IMR-90 (cell line): ENCODE measurements around the gene OR1S2. TPM values are rescaled to one million over a fixed set of nuclear protein-coding genes. Genes with fewer than 3 reads are reported as not detected.
A peak's percentile ranks its signal among the peaks of the same experiment; 100 is the strongest.

Experiments
- ATAC-seq: fragments of 200-7000 bp; cut with Tn5 transposase; 2 replicates; pipeline ENCODE4 v1.9.1; 2020; ENCODE audit warnings: low read depth, mild to moderate bottlenecking, moderate library complexity
- BruUV-seq: library from RNA; stranded (reverse); fragments of 400-500 nt; replicated peaks from 2 replicates; lab custom pipeline; 2021; lab: Mats Ljungman, UMichigan
- CTCF ChIA-PET: fragments of 300-600 bp; formaldehyde crosslinking; extraction: SDS; loops from one replicate; lab custom pipeline; 2021; ENCODE audit warnings: antibody characterized with exemption; lab: Yijun Ruan, JAX
- POLR2A ChIA-PET: fragments of 300-600 bp; sonication (Branson Sonifier 250); formaldehyde crosslinking; loops from one replicate; lab custom pipeline; 2022; ENCODE audit warnings: antibody characterized with exemption; ENCODE audit not compliant: unreplicated experiment; lab: Charles Lee
- DNase-seq: peaks from one replicate; pipeline ENCODE4 v3.0.0; 2013
- H2AFZ ChIP-seq: replicated peaks from 2 replicates; pipeline ENCODE3; 2013; ENCODE audit warnings: low read length, mild to moderate bottlenecking; ENCODE audit not compliant: poor library complexity
- H2AK5ac ChIP-seq: 2 replicates; pipeline ENCODE4 v1.6.1; 2013; ENCODE audit warnings: low read depth, low read length, inconsistent platforms
- H2AK9ac ChIP-seq: replicated peaks from 2 replicates; pipeline ENCODE3; 2013; ENCODE audit warnings: mild to moderate bottlenecking, low read depth, low read length, moderate library complexity; ENCODE audit not compliant: poor library complexity
- H2BK120ac ChIP-seq: 2 replicates; pipeline ENCODE4 v1.6.1; 2013; ENCODE audit warnings: low read depth, low read length, inconsistent platforms
- H2BK15ac ChIP-seq: 3 replicates; pipeline ENCODE4 v1.6.1; 2013; ENCODE audit warnings: low read depth, low read length, inconsistent platforms
- H2BK20ac ChIP-seq: 2 replicates; pipeline ENCODE4 v1.6.1; 2013; ENCODE audit warnings: low read depth, mild to moderate bottlenecking, inconsistent platforms, low read length, moderate library complexity
- H2BK5ac ChIP-seq: 2 replicates; pipeline ENCODE4 v1.6.1; 2013; ENCODE audit warnings: mild to moderate bottlenecking, low read depth, low read length, inconsistent platforms; ENCODE audit not compliant: poor library complexity, severe bottlenecking
- H3K14ac ChIP-seq: replicated peaks from 2 replicates; pipeline ENCODE4 v1.6.1; 2013; ENCODE audit warnings: low read depth, low read length, inconsistent platforms
- H3K18ac ChIP-seq: 2 replicates; pipeline ENCODE4 v1.6.1; 2013; ENCODE audit warnings: low read depth, low read length, control low read depth
- H3K23ac ChIP-seq: 2 replicates; pipeline ENCODE4 v1.6.1; 2013; ENCODE audit warnings: low read depth, low read length, inconsistent platforms
- H3K27ac ChIP-seq: 2 replicates; pipeline ENCODE4 v1.5.1; 2013; ENCODE audit warnings: mild to moderate bottlenecking, control low read depth, low read length; ENCODE audit not compliant: insufficient read depth
- H3K27me3 ChIP-seq: 2 replicates; pipeline ENCODE4 v1.6.1; 2013; ENCODE audit warnings: low read length; ENCODE audit not compliant: control insufficient read depth, insufficient read depth
- H3K36me3 ChIP-seq: 2 replicates; pipeline ENCODE4 v1.6.1; 2013; ENCODE audit warnings: low read length, mixed read lengths; ENCODE audit not compliant: control insufficient read depth, insufficient read depth
- H3K4ac ChIP-seq: 2 replicates; pipeline ENCODE4 v1.6.1; 2013; ENCODE audit warnings: low read depth, low read length, inconsistent platforms
- H3K4me1 ChIP-seq: 2 replicates; pipeline ENCODE4 v1.6.1; 2013; ENCODE audit warnings: low read length, mixed read lengths; ENCODE audit not compliant: control insufficient read depth, insufficient read depth
- H3K4me2 ChIP-seq: 2 replicates; pipeline ENCODE4 v1.6.1; 2013; ENCODE audit warnings: low read depth, mild to moderate bottlenecking, control low read depth, low read length, moderate library complexity
- H3K4me3 ChIP-seq: 2 replicates; pipeline ENCODE4 v1.5.1; 2013; ENCODE audit warnings: low read depth, mild to moderate bottlenecking, control low read depth, low read length, moderate library complexity; ENCODE audit not compliant: insufficient read depth
- H3K56ac ChIP-seq: 2 replicates; pipeline ENCODE4 v1.6.1; 2013; ENCODE audit warnings: low read length, inconsistent platforms; ENCODE audit not compliant: insufficient read depth; ENCODE audit errors: extremely low read depth
- H3K79me1 ChIP-seq, 2 experiments: 2 replicates each; pipeline ENCODE4 v1.6.1; 2013; ENCODE audit warnings: low read length in 2 of 2, inconsistent platforms in 1 of 2, low read depth in 1 of 2
- H3K9ac ChIP-seq: 2 replicates; pipeline ENCODE4 v1.6.1; 2013; ENCODE audit warnings: low read depth, low read length, control low read depth
- H3K9me1 ChIP-seq: 2 replicates; pipeline ENCODE4 v1.6.1; 2013; ENCODE audit warnings: low read length, inconsistent platforms; ENCODE audit not compliant: insufficient read depth
- H3K9me3 ChIP-seq: 2 replicates; pipeline ENCODE4 v1.6.1; 2013; ENCODE audit warnings: low read length; ENCODE audit not compliant: control insufficient read depth, insufficient read depth
- H4K20me1 ChIP-seq: 2 replicates; pipeline ENCODE4 v1.6.1; 2013; ENCODE audit warnings: low read length, inconsistent platforms; ENCODE audit not compliant: insufficient read depth
- H4K5ac ChIP-seq: 2 replicates; pipeline ENCODE4 v1.6.1; 2013; ENCODE audit warnings: mild to moderate bottlenecking, low read depth, low read length, control low read depth
- H4K8ac ChIP-seq, 2 experiments: 2 replicates each; pipeline ENCODE4 v1.6.1; 2013; ENCODE audit warnings: low read depth in 2 of 2, low read length in 2 of 2, control low read depth in 1 of 2, inconsistent platforms in 1 of 2
- H4K91ac ChIP-seq: 2 replicates; pipeline ENCODE4 v1.6.1; 2013; ENCODE audit warnings: low read depth, low read length, inconsistent platforms; ENCODE audit not compliant: insufficient read depth
- CEBPB ChIP-seq: IDR thresholded peaks from 2 replicates; pipeline ENCODE4 v1.6.1; 2012; ENCODE audit warnings: low read depth, low read length, improper control_type of control experiment
- MAFK ChIP-seq: IDR thresholded peaks from 2 replicates; pipeline ENCODE4 v1.6.1; 2012; ENCODE audit warnings: low read depth, low read length, improper control_type of control experiment
- NFE2L2 ChIP-seq: fragments of 150-350 bp; IDR thresholded peaks from 2 replicates; pipeline ENCODE4 v1.6.1; 2016; ENCODE audit warnings: low read depth, mild to moderate bottlenecking, low read length
- WGBS, 2 experiments: methylation state at CpG; one replicate each; pipeline versions ENCODE4 v1.1.5 to v1.1.7; 2013; ENCODE audit warnings: missing lambda C conversion rate in 2 of 2; ENCODE audit not compliant: insufficient read length in 1 of 2; ENCODE audit errors: extremely low coverage in 2 of 2; 5-methylcytosine and 5-hydroxymethylcytosine counted together
- dilution Hi-C: fragments of 300-500 bp; cut with HindIII; formaldehyde crosslinking; loops from one replicate; pipeline ENCODE4 v1.14.3; 2018; ENCODE audit warnings: low sequenced_read_pairs; ENCODE audit not compliant: unreplicated experiment
- in situ Hi-C: fragments of 300-500 bp; cut with MboI; formaldehyde crosslinking; loops from 3 replicates; pipeline ENCODE4 v1.14.3; 2019; ENCODE audit warnings: low sequenced_read_pairs, inconsistent platforms, mixed read lengths
- intact Hi-C: fragments of 100-400 bp; cut with micrococcal nuclease; formaldehyde crosslinking; loops from 2 replicates; pipeline ENCODE4 v1.10.0; 2022
- polyA plus RNA-seq, 3 experiments: library from polyadenylated mRNA; depleted of rRNA; stranded (reverse); fragments of >200 nt; gene quantifications; 2 replicates each; pipeline ENCODE4 v1.2.3, GENCODE V29; 2012; ENCODE audit warnings: low replicate concordance in 1 of 3
- total RNA-seq: library from RNA; depleted of rRNA; stranded (reverse); fragments of >200 nt; gene quantifications from 2 replicates; pipeline ENCODE4 v1.2.3, GENCODE V29; 2012

Gene OR1S2
- total and polyA plus RNA-seq, 2 of the 4 experiments (the other 2 are of a cell fraction): not detected

DNA sequence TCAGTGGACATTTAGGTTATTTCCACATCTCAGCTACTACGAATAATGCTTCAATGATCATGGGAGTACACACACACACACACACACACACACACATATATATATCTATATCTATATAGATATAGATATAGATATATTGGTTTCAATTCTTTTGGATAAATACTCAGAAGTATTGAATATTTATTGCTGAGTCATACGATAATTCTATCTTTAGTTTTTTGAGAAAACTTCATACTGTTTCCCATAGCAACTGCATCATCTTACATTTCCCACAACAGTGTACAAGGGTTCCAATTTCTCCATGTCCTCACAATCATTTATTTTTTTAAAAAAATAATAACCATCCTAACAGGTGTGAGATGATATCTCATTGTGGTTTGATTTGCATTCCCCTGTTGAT, 8.0 kb downstream of the OR1S2 start:
- Histone ChIP-seq H3K23ac (no peak overlapping the region), H3K27me3 (no peaks in the 10 kb centered on the region), H3K9me3 (no peaks in the 10 kb centered on the region; the same call in 1 of the 2 replicates), H3K9me1 (no peaks in the 10 kb centered on the region), H4K5ac (no peak overlapping the region), H3K79me1 (no peaks in the 10 kb centered on the region), H3K27ac (no peak overlapping the region), H3K9ac (no peak overlapping the region), H2BK5ac (no peak overlapping the region), H3K4me1 (no peaks in the 10 kb centered on the region), H2BK120ac (no peak overlapping the region), H4K20me1 (no peaks in the 10 kb centered on the region), H3K18ac (no peak overlapping the region), H3K14ac (no peak overlapping the region), H2AFZ (no peak overlapping the region), H3K56ac (no peak overlapping the region), H2BK15ac (no peak overlapping the region), H4K91ac (no peak overlapping the region), H2AK9ac (no peak overlapping the region), H2BK20ac (no peak overlapping the region), H2AK5ac (no peak overlapping the region), H3K4me2 (no peak overlapping the region), H3K4ac (no peak overlapping the region), H3K4me3 (no peak overlapping the region), H3K36me3 (no peaks in the 10 kb centered on the region), H4K8ac (no peak overlapping the region)
- no TSS peak for BruUV-seq
- TF ChIP-seq CEBPB (no peak), MAFK (peak; percentile 65), NFE2L2 (peak; percentile 67)
- WGBS, 2 experiments: no CpG with 5 or more reads among the region's 2 CpGs
- DNase-seq: no peak
- POLR2A ChIA-PET: no interaction called here
- in situ Hi-C loops: no loop called here
- ATAC-seq: no peak
- dilution Hi-C loops: no loop called here
- CTCF ChIA-PET: no interaction called here
- intact Hi-C loops: no loop called here
